Measurements from ENCODE around the gene GPR62. TPM values are rescaled to one million over a fixed set of nuclear protein-coding genes. Genes with fewer than 3 reads are reported as not detected.

Gene GPR62
- total RNA-seq, 1 donor from 2014 or later: not detected

GRCh38 chr3:52001443-52001974 is 46.3 kb downstream of the GPR62 start:
- no peak overlapping the region for H3K27ac ChIP-seq
- no peaks in the 10 kb centered on the region for H3K36me3 ChIP-seq
- peaks cover 32% of the 10 kb centered on the region for H3K4me1 ChIP-seq
- H3K9me3 ChIP-seq: no peaks in the 10 kb centered on the region
- peak; percentile 93 for TF ChIP-seq CTCF (IDR thresholded peaks at IDR 0.05)
- intact Hi-C loops (cut with DNase I): loop anchor here (10.0 kb wide), 1 partner anchor 143 kb away; no protein-coding TSS in a partner anchor
- DNase-seq (peak; percentile 83), ATAC-seq (peak; percentile 82 to 83)
- no peak overlapping the region for H3K4me3 ChIP-seq
- H3K27me3 ChIP-seq (ENCODE audit: low read depth): no peaks in the 10 kb centered on the region

GRCh38 chr3:52002748-52003147 is 47.6 kb downstream of the GPR62 start:
- Histone ChIP-seq H3K27me3 (ENCODE audit: low read depth) (no peaks in the 10 kb centered on the region), H3K4me1 (peaks cover 33% of the 10 kb centered on the region), H3K4me3 (no peak overlapping the region), H3K27ac (no peak overlapping the region), H3K9me3 (no peaks in the 10 kb centered on the region), H3K36me3 (no peaks in the 10 kb centered on the region)
- no peak for ATAC-seq
- intact Hi-C loops (cut with DNase I): loop anchor here (10.0 kb wide), 1 partner anchor 142 kb away; no protein-coding TSS in a partner anchor
- TF ChIP-seq CTCF (IDR thresholded peaks at IDR 0.05): no peak
- DNase-seq: no peak

DNA sequence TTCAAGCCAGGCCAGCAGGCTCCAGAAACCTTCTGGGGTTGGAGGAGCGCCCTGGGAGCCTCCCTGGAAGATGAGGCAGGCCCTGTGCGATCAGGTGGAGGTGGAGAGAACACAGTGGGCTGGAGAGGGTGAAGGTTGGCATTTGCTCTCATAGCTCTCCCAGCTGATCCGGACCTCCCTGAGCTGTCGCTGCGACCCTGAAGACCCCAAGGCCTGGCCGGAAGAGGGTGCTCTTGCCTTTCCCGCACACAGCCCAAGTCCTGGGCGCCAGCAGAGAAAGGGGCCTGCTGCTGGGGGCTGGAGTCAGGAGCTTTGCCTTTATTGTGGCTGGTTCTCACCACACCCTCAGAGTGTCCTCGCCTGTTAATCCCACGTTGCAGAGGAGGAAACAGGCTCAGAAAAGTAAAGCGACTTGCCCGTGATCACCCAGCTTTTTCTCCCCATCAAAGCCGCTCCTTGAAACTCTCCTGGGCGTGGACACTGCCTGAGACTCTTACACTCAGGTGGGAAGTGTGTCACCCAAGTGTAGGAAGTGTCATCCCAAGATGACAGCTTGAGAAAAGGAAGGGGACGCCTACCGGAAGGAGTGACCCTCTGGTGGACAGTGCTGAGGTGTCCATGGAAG is 49.1 kb downstream of the GPR62 start:
- TF ChIP-seq CTCF (IDR thresholded peaks at IDR 0.05): peak; percentile 55
- Histone ChIP-seq H3K27ac (no peak overlapping the region), H3K4me3 (no peak overlapping the region), H3K9me3 (no peaks in the 10 kb centered on the region), H3K27me3 (ENCODE audit: low read depth) (no peaks in the 10 kb centered on the region), H3K36me3 (no peaks in the 10 kb centered on the region), H3K4me1 (peaks cover 33% of the 10 kb centered on the region)
- peak in 1 of 2 donors; percentile 35 for ATAC-seq
- intact Hi-C loops (cut with DNase I): loop anchor here (10.0 kb wide), 1 partner anchor 141 kb away; no protein-coding TSS in a partner anchor
- no peak for DNase-seq

DNA sequence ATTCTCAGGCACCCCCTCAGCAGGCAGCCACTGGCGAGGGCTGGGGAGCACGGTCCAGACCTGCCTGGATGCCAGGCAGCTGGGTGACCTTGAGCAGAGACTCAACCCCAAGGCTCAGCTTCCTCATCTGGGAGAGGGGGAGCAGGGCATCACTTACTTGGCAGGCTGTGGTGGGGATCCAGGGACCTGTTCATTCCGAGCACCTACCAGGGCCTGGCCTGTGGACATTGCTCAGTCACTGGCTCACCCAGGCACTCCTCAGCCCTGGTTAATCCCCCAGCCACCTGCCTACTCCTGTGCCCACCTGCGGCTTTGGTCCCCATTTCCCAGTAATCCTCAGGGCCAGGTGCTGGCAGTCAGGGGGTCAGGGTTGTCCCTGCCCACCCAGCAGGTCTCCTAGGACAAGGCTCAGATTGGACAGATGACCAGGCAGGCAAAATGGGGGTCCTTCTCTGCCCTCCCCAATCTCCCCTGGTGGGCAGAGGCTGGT is 49.8 kb downstream of the GPR62 start:
- ATAC-seq: no peak
- H3K4me1 ChIP-seq: peaks cover 33% of the 10 kb centered on the region
- no peak overlapping the region for H3K4me3 ChIP-seq
- TF ChIP-seq CTCF (IDR thresholded peaks at IDR 0.05): no peak
- H3K27me3 ChIP-seq (ENCODE audit: low read depth): no peaks in the 10 kb centered on the region
- H3K27ac ChIP-seq: peak overlapping the region; percentile 67
- H3K36me3 ChIP-seq: no peaks in the 10 kb centered on the region
- intact Hi-C loops (cut with DNase I): loop anchor here (10.0 kb wide), 1 partner anchor 140 kb away; no protein-coding TSS in a partner anchor
- no peaks in the 10 kb centered on the region for H3K9me3 ChIP-seq
- DNase-seq: no peak

DNA sequence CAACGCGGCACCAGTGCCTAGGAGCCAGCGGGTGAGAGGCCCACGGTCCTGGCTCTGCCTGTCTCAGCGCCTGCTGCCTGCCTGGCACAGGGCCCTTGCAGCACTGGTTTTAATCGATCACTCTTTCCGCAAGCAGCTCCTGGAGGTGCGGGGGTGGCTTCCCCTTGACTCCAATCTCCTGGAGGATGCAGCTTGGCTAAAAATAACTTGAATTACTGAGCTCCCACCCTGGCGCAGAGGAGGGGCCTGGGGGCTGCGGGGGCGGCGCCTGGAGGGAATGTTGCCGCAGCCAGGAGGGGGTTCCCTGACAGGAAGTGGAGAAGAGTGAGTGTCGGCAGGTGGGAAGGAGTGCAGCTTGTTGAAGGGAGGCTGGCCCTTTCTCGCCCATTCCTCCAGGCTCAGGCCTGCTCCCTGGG is 50.4 kb downstream of the GPR62 start:
- Histone ChIP-seq H3K36me3 (no peaks in the 10 kb centered on the region), H3K4me3 (no peak overlapping the region), H3K9me3 (no peaks in the 10 kb centered on the region), H3K4me1 (peaks cover 33% of the 10 kb centered on the region), H3K27me3 (ENCODE audit: low read depth) (no peaks in the 10 kb centered on the region), H3K27ac (peak overlapping the region; percentile 67)
- TF ChIP-seq CTCF (IDR thresholded peaks at IDR 0.05): no peak
- intact Hi-C loops (cut with DNase I): loop anchor here (10.0 kb wide), 1 partner anchor 139 kb away; no protein-coding TSS in a partner anchor
- ATAC-seq (peak; percentile 22 to 46), DNase-seq (no peak)

Data from lower lobe of right lung (tissue), 2 donors.